HUDEP-2 (cell line): ENCODE measurements around the gene PKNOX2.

ENCODE experiments used
- DNase-seq, 76 experiments: peaks; one replicate each; lab custom pipeline; 2025; ENCODE audit not compliant: unreplicated experiment in 76 of 76; lab: John Stamatoyannopoulos, UW

The PKNOX2 gene

GRCh38 chr11:125164422-125165110 is at the start of gene PKNOX2:
Gene PKNOX2, plus strand, starts transcription at chr11:125164751. Its CDS starts 186,555 bp downstream, at chr11:125351306.
- peak in 31 of 76 experiments; percentile 4 to 51 (median 17) for DNase-seq

- no peak for DNase-seq
Measured at GRCh38 chr11:125117429-125117828, 47.1 kb upstream of the PKNOX2 start.

GRCh38 chr11:125123194-125123946 is 41.2 kb upstream of the PKNOX2 start:
- DNase-seq: no peak

- DNase-seq: peak in 39 of 76 experiments; percentile 1 to 56 (median 17)
Measured at GRCh38 chr11:125123947-125124617, 40.5 kb upstream of the PKNOX2 start.

GRCh38 chr11:125124618-125124992 is 39.9 kb upstream of the PKNOX2 start:
- DNase-seq: no peak

- DNase-seq: no peak
Measured at GRCh38 chr11:125128450-125128849, 36.1 kb upstream of the PKNOX2 start.

- no peak for DNase-seq
Measured at GRCh38 chr11:125129316-125129993, 35.1 kb upstream of the PKNOX2 start.

GRCh38 chr11:125132071-125132470 is 32.5 kb upstream of the PKNOX2 start:
- DNase-seq: no peak

GRCh38 chr11:125132596-125132995 is 32.0 kb upstream of the PKNOX2 start:
- DNase-seq: no peak

- DNase-seq: no peak
Measured at GRCh38 chr11:125136001-125136400, 28.6 kb upstream of the PKNOX2 start.

GRCh38 chr11:125138966-125139365 is 25.6 kb upstream of the PKNOX2 start:
- DNase-seq: no peak

GRCh38 chr11:125139778-125140177 is 24.8 kb upstream of the PKNOX2 start:
- no peak for DNase-seq

- no peak for DNase-seq
Measured at GRCh38 chr11:125140233-125140632, 24.3 kb upstream of the PKNOX2 start.

- no peak for DNase-seq
Measured at GRCh38 chr11:125141178-125141577, 23.4 kb upstream of the PKNOX2 start.

GRCh38 chr11:125141686-125142535 is 22.6 kb upstream of the PKNOX2 start:
- peak in 26 of 76 experiments; percentile 1 to 35 (median 12) for DNase-seq

GRCh38 chr11:125146232-125146631 is 18.3 kb upstream of the PKNOX2 start:
- no peak for DNase-seq

GRCh38 chr11:125147280-125147679 is 17.3 kb upstream of the PKNOX2 start:
- no peak for DNase-seq

- no peak for DNase-seq
Measured at GRCh38 chr11:125148011-125148410, 16.5 kb upstream of the PKNOX2 start.

GRCh38 chr11:125148743-125149142 is 15.8 kb upstream of the PKNOX2 start:
- no peak for DNase-seq

GRCh38 chr11:125153837-125154236 is 10.7 kb upstream of the PKNOX2 start:
- no peak for DNase-seq
